MM.1S (cell line): ENCODE data around the gene SMURF1.

Experiments
- DNase-seq: peaks from one replicate; pipeline ENCODE4 v3.0.0-alpha.2; 2015
- H2AFZ ChIP-seq: fragments of 300-600 bp; sonication (generic); 2 replicates; pipeline ENCODE4 v1.6.0; 2016; ENCODE audit warnings: antibody characterized with exemption, low read length
- H3F3A ChIP-seq: fragments of 300-600 bp; sonication (generic); 2 replicates; pipeline ENCODE4 v1.6.1; 2016; ENCODE audit warnings: mild to moderate bottlenecking, antibody characterized with exemption, low read length, moderate library complexity, mixed read lengths; ENCODE audit not compliant: insufficient read depth
- H3K27ac ChIP-seq: fragments of 300-600 bp; sonication (generic); 2 replicates; pipeline ENCODE4 v1.5.1; 2016; ENCODE audit warnings: mild to moderate bottlenecking, low read length
- H3K27me3 ChIP-seq: fragments of 300-600 bp; sonication (generic); replicated peaks from 2 replicates; pipeline ENCODE4 v1.6.0; 2016; ENCODE audit warnings: low read length; ENCODE audit not compliant: insufficient read depth
- H3K36me3 ChIP-seq: fragments of 300-600 bp; sonication (generic); replicated peaks from 2 replicates; pipeline ENCODE4 v1.6.1; 2016; ENCODE audit warnings: mild to moderate bottlenecking, low read length, mixed read lengths; ENCODE audit not compliant: insufficient read depth
- H3K4me1 ChIP-seq: fragments of 300-600 bp; sonication (generic); 2 replicates; pipeline ENCODE4 v1.6.1; 2016; ENCODE audit warnings: low read length, mixed read lengths
- H3K4me2 ChIP-seq: fragments of 300-600 bp; sonication (generic); 2 replicates; pipeline ENCODE4 v1.6.0; 2016; ENCODE audit warnings: low read depth, low read length
- H3K4me3 ChIP-seq: fragments of 300-600 bp; sonication (generic); 2 replicates; pipeline ENCODE4 v1.5.1; 2016; ENCODE audit warnings: low read length, mixed read lengths
- H3K79me2 ChIP-seq: fragments of 300-600 bp; sonication (generic); 2 replicates; pipeline ENCODE4 v1.6.1; 2016; ENCODE audit warnings: mixed run types, low read length, mixed read lengths
- H3K9ac ChIP-seq: fragments of 300-600 bp; sonication (generic); 2 replicates; pipeline ENCODE4 v1.6.1; 2016; ENCODE audit warnings: low read length, mixed read lengths
- H3K9me2 ChIP-seq: fragments of 300-600 bp; sonication (generic); replicated peaks from 2 replicates; pipeline ENCODE4 v1.6.1; 2016; ENCODE audit warnings: mild to moderate bottlenecking, low read length, mixed read lengths; ENCODE audit not compliant: insufficient read depth
- H3K9me3 ChIP-seq: fragments of 300-600 bp; sonication (generic); replicated peaks from 2 replicates; pipeline ENCODE4 v1.6.1; 2016; ENCODE audit warnings: mild to moderate bottlenecking, low read length, mixed read lengths; ENCODE audit not compliant: insufficient read depth
- H4K20me1 ChIP-seq: fragments of 300-600 bp; sonication (generic); 2 replicates; pipeline ENCODE4 v1.6.1; 2016; ENCODE audit warnings: mild to moderate bottlenecking, low read length, moderate library complexity, mixed read lengths; ENCODE audit not compliant: insufficient read depth
- EZH2 ChIP-seq: fragments of 300-600 bp; sonication (generic); optimal IDR thresholded peaks from 2 replicates; pipeline ENCODE3; 2017; ENCODE audit warnings: low read depth, mild to moderate bottlenecking, antibody characterized with exemption, low read length, mixed read lengths
- EZH2phosphoT487 ChIP-seq: fragments of 300-600 bp; sonication (generic); IDR thresholded peaks from 2 replicates; pipeline ENCODE4 v1.6.1; 2018; ENCODE audit warnings: antibody characterized with exemption, low read length
- TF ChIP-seq, protein P1 (sequence below): fragments of 300-600 bp; sonication (generic); IDR thresholded peaks from 2 replicates; pipeline ENCODE4 v1.5.1; 2016; ENCODE audit warnings: antibody characterized with exemption, low read length, mixed read lengths

SMURF1 gene

DNA sequence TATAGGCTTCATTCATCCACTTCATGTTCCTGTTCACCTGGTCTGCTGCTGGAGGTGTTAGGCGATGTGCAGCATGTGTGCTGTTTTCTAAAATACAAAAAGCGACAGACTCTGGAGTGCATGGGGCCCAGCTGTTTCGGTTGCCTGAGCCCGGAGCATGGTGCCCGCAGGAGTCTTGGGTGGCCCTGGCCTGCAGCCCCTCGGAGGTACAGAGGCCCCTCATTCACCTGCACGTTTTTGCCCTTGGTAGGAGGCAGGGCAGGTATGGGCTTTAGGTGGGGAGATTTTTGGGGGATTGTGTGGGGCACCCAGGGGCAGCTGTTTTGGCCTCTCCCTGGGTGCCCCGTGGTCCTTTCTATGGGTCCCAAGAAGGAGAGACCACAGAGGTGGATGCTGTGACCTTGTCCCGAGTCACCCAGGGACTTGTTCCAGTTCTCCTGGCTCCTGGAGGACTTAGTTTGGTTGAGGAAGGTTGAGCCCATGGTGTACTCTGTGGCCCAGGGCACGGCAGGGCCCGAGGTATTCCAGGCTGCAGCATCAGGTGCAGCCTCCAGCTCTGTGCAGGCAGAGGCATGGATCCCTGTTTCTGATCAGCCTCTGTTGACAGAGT is 134.9 kb downstream of the SMURF1 start:
- Histone ChIP-seq H4K20me1 (no peaks in the 10 kb centered on the region), H2AFZ (no peak overlapping the region), H3K4me3 (no peak overlapping the region), H3K27me3 (no peaks in the 10 kb centered on the region), H3K4me1 (no peaks in the 10 kb centered on the region), H3F3A (no peaks in the 10 kb centered on the region), H3K9me2 (no peaks in the 10 kb centered on the region), H3K4me2 (no peak overlapping the region), H3K27ac (no peak overlapping the region), H3K9me3 (no peaks in the 10 kb centered on the region), H3K36me3 (peaks cover 21% of the 10 kb centered on the region), H3K9ac (no peak overlapping the region), H3K79me2 (no peaks in the 10 kb centered on the region)
- TF ChIP-seq, protein P1, sequence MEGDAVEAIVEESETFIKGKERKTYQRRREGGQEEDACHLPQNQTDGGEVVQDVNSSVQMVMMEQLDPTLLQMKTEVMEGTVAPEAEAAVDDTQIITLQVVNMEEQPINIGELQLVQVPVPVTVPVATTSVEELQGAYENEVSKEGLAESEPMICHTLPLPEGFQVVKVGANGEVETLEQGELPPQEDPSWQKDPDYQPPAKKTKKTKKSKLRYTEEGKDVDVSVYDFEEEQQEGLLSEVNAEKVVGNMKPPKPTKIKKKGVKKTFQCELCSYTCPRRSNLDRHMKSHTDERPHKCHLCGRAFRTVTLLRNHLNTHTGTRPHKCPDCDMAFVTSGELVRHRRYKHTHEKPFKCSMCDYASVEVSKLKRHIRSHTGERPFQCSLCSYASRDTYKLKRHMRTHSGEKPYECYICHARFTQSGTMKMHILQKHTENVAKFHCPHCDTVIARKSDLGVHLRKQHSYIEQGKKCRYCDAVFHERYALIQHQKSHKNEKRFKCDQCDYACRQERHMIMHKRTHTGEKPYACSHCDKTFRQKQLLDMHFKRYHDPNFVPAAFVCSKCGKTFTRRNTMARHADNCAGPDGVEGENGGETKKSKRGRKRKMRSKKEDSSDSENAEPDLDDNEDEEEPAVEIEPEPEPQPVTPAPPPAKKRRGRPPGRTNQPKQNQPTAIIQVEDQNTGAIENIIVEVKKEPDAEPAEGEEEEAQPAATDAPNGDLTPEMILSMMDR, result no peak
- no peak for TF ChIP-seq EZH2
- DNase-seq, result no peak

DNA sequence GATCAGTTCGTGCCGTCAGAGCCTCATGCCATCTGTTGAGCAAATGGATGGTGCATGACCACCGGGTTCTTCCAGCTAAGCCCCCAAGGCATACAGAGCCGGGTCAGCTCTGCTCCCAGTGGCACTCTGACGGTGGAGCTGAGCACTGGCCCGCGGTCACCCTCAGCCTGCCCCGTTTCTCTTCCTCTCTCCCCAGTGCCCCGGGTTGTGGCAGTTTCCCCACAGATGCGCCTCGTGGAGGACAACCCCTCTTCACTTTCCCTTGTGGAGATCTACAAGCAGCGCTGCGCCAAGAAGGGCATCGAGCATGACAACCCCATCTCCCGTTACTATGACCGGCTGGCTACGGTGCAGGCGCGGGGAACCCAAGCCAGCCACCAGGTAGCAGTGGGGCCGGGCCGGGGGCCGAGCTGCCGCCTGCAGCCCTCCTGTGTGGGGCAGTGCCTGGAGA is 135.7 kb downstream of the SMURF1 start:
- Histone ChIP-seq H3K4me1 (no peaks in the 10 kb centered on the region), H3K36me3 (peaks cover 16% of the 10 kb centered on the region), H2AFZ (no peak overlapping the region), H3K9ac (no peak overlapping the region), H4K20me1 (no peaks in the 10 kb centered on the region), H3K27me3 (no peaks in the 10 kb centered on the region), H3K9me2 (no peaks in the 10 kb centered on the region), H3F3A (no peaks in the 10 kb centered on the region), H3K27ac (no peak overlapping the region), H3K4me3 (no peak overlapping the region), H3K9me3 (no peaks in the 10 kb centered on the region), H3K4me2 (no peak overlapping the region), H3K79me2 (no peaks in the 10 kb centered on the region)
- DNase-seq, result no peak
- no peak for TF ChIP-seq EZH2

DNA sequence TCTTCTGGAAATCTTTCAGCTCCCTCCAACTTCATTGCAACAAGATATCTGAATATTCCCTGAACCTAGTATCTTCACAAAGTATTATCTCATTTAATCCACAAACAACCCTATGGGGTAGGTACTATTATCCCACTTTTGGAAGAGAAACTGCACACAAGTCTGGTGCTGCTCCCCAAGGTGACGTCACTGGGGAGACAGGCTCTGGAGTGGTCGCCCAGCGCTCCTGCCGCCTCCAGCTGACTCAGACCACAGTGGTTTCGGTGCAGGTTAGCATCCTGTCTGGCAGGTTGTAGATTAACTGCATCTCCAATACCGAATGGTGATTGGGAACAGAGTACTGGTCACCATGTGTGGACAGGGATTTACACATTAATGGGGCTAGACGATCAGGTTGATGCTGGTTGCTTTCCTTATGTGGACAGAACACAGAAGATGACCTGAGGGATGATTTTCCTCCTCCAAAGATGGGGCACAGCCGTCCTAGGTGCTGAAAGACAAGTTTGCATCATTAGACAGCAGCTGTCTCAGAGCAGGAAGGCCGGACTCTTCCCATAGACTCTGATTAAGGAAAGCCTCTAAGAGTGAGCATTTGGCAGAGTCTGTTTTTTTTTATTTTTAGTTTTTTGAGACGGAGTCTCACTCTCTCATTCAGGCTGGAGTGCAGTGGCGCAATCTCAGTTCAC is 137.0 kb downstream of the SMURF1 start:
- H3K4me1 ChIP-seq, result no peaks in the 10 kb centered on the region
- H3K27ac ChIP-seq, result no peak overlapping the region
- TF ChIP-seq, protein P1, result no peak
- TF ChIP-seq EZH2 (no peak), EZH2phosphoT487 (no peak)
- no peaks in the 10 kb centered on the region for H3K9me3 ChIP-seq
- H3K79me2 ChIP-seq, result 0 out of 2 replicates have a peak, but pooled peaks cover 6% of the 10 kb centered on the region
- no peak overlapping the region for H3K4me2 ChIP-seq
- no peaks in the 10 kb centered on the region for H4K20me1 ChIP-seq
- no peak overlapping the region for H3K9ac ChIP-seq
- no peaks in the 10 kb centered on the region for H3F3A ChIP-seq
- no peak for DNase-seq
- no peaks in the 10 kb centered on the region for H3K9me2 ChIP-seq
- peaks cover 12% of the 10 kb centered on the region for H3K36me3 ChIP-seq
- no peak overlapping the region for H3K4me3 ChIP-seq
- no peak overlapping the region for H2AFZ ChIP-seq
- no peaks in the 10 kb centered on the region for H3K27me3 ChIP-seq

DNA sequence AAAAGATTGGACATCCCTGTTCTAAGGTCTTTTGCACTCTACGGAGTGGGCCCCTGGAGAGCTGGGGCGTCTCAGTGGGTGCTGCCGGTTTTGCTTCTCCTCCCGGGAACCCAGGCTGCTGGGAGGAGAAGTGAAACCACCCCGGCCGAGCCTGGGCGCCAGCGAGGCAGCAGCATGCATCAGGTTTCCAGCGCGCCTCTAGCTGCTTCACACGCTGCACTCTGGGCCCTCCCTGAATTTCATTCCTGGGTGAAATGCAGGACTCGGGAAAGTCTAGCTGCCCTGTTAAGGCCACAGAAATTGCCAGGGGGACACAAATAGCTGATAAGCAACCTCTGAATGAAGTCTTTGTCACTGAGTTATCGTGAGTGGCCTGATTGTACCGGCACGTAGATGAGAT is 138.1 kb downstream of the SMURF1 start:
- Histone ChIP-seq H3F3A (no peaks in the 10 kb centered on the region), H4K20me1 (no peaks in the 10 kb centered on the region), H3K9ac (no peak overlapping the region), H3K4me3 (no peak overlapping the region), H3K27me3 (no peaks in the 10 kb centered on the region), H2AFZ (no peak overlapping the region), H3K9me2 (no peaks in the 10 kb centered on the region), H3K36me3 (peaks cover 5% of the 10 kb centered on the region; the same call in 1 of the 2 replicates), H3K79me2 (0 out of 2 replicates have a peak, but pooled peaks cover 6% of the 10 kb centered on the region), H3K27ac (no peak overlapping the region), H3K4me2 (no peak overlapping the region), H3K4me1 (no peaks in the 10 kb centered on the region), H3K9me3 (no peaks in the 10 kb centered on the region)
- no peak for TF ChIP-seq EZH2
- TF ChIP-seq EZH2phosphoT487, result no peak
- TF ChIP-seq, protein P1, result no peak
- no peak for DNase-seq
